GM19239 (cell line): ENCODE measurements around the gene NT5DC4.

Source experiments
- DNase-seq: peaks from one replicate; pipeline ENCODE4 v3.0.0; 2011; ENCODE audit warnings: low spot score; ENCODE audit not compliant: insufficient read length
- FAIRE-seq: peaks from 2 replicates; lab custom pipeline; 2011; peaks lifted over from hg19 to GRCh38; lab: Jason Lieb, UNC

The NT5DC4 gene

GRCh38 chr2:112774536-112775285 is 53.9 kb downstream of the NT5DC4 start:
- DNase-seq (no peak), FAIRE-seq (no peak)

GRCh38 chr2:112776113-112776512 is 55.3 kb downstream of the NT5DC4 start:
- no peak for DNase-seq

GRCh38 chr2:112777036-112777435 is 56.2 kb downstream of the NT5DC4 start:
- DNase-seq: no peak
- no peak for FAIRE-seq

More at GRCh38 chr2:112776113-112776512, 55.3 kb downstream of the NT5DC4 start:
- peak; percentile 61 for FAIRE-seq

GRCh38 chr2:112779598-112779997 is 58.8 kb downstream of the NT5DC4 start:
- DNase-seq (no peak), FAIRE-seq (no peak)

- DNase-seq (no peak), FAIRE-seq (peak; percentile 88)
Observed at GRCh38 chr2:112782234-112782799, 61.5 kb downstream of the NT5DC4 start.

GRCh38 chr2:112783187-112783714 is 62.4 kb downstream of the NT5DC4 start:
- no peak for FAIRE-seq
- no peak for DNase-seq

- no peak for DNase-seq
- peak; percentile 61 for FAIRE-seq
Observed at GRCh38 chr2:112784199-112785189, 63.7 kb downstream of the NT5DC4 start, which contains the start of gene IL1A. Gene IL1A, minus strand, starts transcription at chr2:112784493. Its CDS starts 723 bp downstream, at chr2:112783770.

GRCh38 chr2:112787294-112787693 is 66.5 kb downstream of the NT5DC4 start:
- DNase-seq (no peak), FAIRE-seq (no peak)

GRCh38 chr2:112787729-112788393 is 67.0 kb downstream of the NT5DC4 start:
- no peak for DNase-seq
- FAIRE-seq: no peak

- DNase-seq: no peak
- FAIRE-seq: no peak
Observed at GRCh38 chr2:112788653-112789052, 67.8 kb downstream of the NT5DC4 start.
